Measurements from ENCODE around the gene CLMP. TPM values are rescaled to one million over a fixed set of nuclear protein-coding genes. Genes with fewer than 3 reads are reported as not detected.

The CLMP gene
- total and polyA plus RNA-seq, 2 donors (not counting 1 experiment from before 2014, with no cell fraction given), result 0.01 TPM; not detected in 1

DNA sequence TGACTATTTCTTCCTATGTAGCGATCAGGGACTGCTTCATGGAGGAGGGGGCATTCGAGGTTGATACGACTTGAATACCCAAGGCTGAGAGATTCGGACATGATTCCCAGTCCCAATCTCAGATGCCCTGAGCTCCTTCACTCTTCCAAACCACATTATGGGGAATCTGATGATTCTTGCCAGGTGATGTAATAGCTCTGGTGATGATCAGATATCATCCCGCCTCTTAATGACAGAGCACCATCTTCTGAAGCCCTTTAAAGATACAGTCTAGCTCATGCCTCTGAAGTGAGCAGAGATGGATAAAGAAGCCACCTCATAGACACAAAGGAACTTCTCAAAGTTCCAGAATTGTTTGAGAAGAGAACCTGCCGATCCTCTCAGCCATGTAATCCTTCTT lies 8.9 kb upstream of the CLMP start:
- no peak for ATAC-seq (ENCODE audit: low read depth)
- Mint-ChIP-seq H3K27ac (no peak overlapping the region), H3K4me3 (no peak overlapping the region), H3K27me3 (peaks cover 36% of the 10 kb centered on the region), H3K4me1 (no peaks in the 10 kb centered on the region), H3K9me3 (ENCODE audit: insufficient read depth) (no peaks in the 10 kb centered on the region)
- WGBS (ENCODE audit: insufficient coverage), result no CpG with 5 or more reads among the region's 6 CpGs
- ChIA-PET CTCF (interaction anchor here (1.1 kb wide), 1 partner anchor 43 kb away, joined by 4 read pairs; no protein-coding TSS in a partner anchor), POLR2A (no interaction called here)
- TF ChIP-seq CTCF (IDR thresholded peaks at IDR 0.05) (no peak), EZH2 (IDR thresholded peaks at IDR 0.05; ENCODE audit: borderline replicate concordance, insufficient read depth, low read depth, low read length, poor library complexity, severe bottlenecking) (no peak)
- intact Hi-C loops (cut with micrococcal nuclease), result no loop called here
- Histone ChIP-seq H3K9me3 (ENCODE audit: control extremely low read depth in 1 of 3, control insufficient read depth in 2 of 3, insufficient read depth in 1 of 3, low read length in 2 of 3) (no peaks in the 10 kb centered on the region), H3K27me3 (replicated peaks in 1 of 4; ENCODE audit: control extremely low read depth in 1 of 4, control insufficient read depth in 3 of 4, insufficient read depth in 4 of 4, low read length in 3 of 4) (peaks cover 0 to 3% (median 2%) of the 10 kb centered on the region in 4 experiments), H3K79me2 (ENCODE audit: control insufficient read depth, insufficient read depth, low read length) (no peaks in the 10 kb centered on the region), H4K20me1 (ENCODE audit: control insufficient read depth, insufficient read depth, low read length, poor library complexity, severe bottlenecking) (no peaks in the 10 kb centered on the region), H3K4me2 (replicated peaks; ENCODE audit: low read depth, low read length, poor library complexity, severe bottlenecking) (no peak overlapping the region), H3K36me3 (replicated peaks in 1 of 2; ENCODE audit: control extremely low read depth in 1 of 2, control insufficient read depth in 1 of 2, extremely low read depth in 1 of 2, insufficient read depth in 2 of 2, low read length in 1 of 2) (no peaks in the 10 kb centered on the region), H3K4me3 (ENCODE audit: control extremely low read depth in 1 of 5, extremely low read depth in 1 of 5, insufficient read depth in 1 of 5, low read depth in 2 of 5, low read length in 4 of 5) (no peak overlapping the region), H3K9ac (ENCODE audit: low read length) (no peak overlapping the region), H3K4me1 (ENCODE audit: control insufficient read depth in 2 of 2, insufficient read depth in 2 of 2, low read length in 2 of 2) (no peaks in the 10 kb centered on the region), H2AFZ (ENCODE audit: insufficient read depth, low read depth, low read length, poor library complexity, severe bottlenecking) (no peak overlapping the region), H3K27ac (ENCODE audit: low read length in 2 of 2) (no peak overlapping the region)
- DNase-seq, result no peak

- ChIA-PET POLR2A (no interaction called here), CTCF (interaction anchor here (1.1 kb wide), 1 partner anchor 44 kb away, joined by 4 read pairs; no protein-coding TSS in a partner anchor)
- DNase-seq, result no peak
- ATAC-seq (ENCODE audit: low read depth), result no peak
- Mint-ChIP-seq H3K27ac (no peak overlapping the region), H3K4me1 (no peaks in the 10 kb centered on the region), H3K27me3 (peaks cover 37% of the 10 kb centered on the region), H3K4me3 (no peak overlapping the region), H3K9me3 (ENCODE audit: insufficient read depth) (no peaks in the 10 kb centered on the region)
- 51% methylated on average over 2 of the region's 4 CpGs for WGBS (ENCODE audit: insufficient coverage)
- no peak for TF ChIP-seq EZH2 (IDR thresholded peaks at IDR 0.05; ENCODE audit: borderline replicate concordance, insufficient read depth, low read depth, low read length, poor library complexity, severe bottlenecking)
- TF ChIP-seq CTCF (IDR thresholded peaks at IDR 0.05), result no peak
- peaks cover 0 to 8% (median 2%) of the 10 kb centered on the region in 4 experiments for H3K27me3 ChIP-seq (replicated peaks in 1 of 4; ENCODE audit: control extremely low read depth in 1 of 4, control insufficient read depth in 3 of 4, insufficient read depth in 4 of 4, low read length in 3 of 4)
- no peaks in the 10 kb centered on the region for H4K20me1 ChIP-seq (ENCODE audit: control insufficient read depth, insufficient read depth, low read length, poor library complexity, severe bottlenecking)
- H2AFZ ChIP-seq (ENCODE audit: insufficient read depth, low read depth, low read length, poor library complexity, severe bottlenecking), result no peak overlapping the region
- intact Hi-C loops (cut with micrococcal nuclease), result no loop called here
- no peak overlapping the region for H3K9ac ChIP-seq (ENCODE audit: low read length)
- H3K27ac ChIP-seq (ENCODE audit: low read length in 2 of 2), result no peak overlapping the region
- H3K9me3 ChIP-seq (ENCODE audit: control extremely low read depth in 1 of 3, control insufficient read depth in 2 of 3, insufficient read depth in 1 of 3, low read length in 2 of 3), result no peaks in the 10 kb centered on the region
- no peaks in the 10 kb centered on the region for H3K4me1 ChIP-seq (ENCODE audit: control insufficient read depth in 2 of 2, insufficient read depth in 2 of 2, low read length in 2 of 2)
- no peak overlapping the region for H3K4me2 ChIP-seq (replicated peaks; ENCODE audit: low read depth, low read length, poor library complexity, severe bottlenecking)
- H3K36me3 ChIP-seq (replicated peaks in 1 of 2; ENCODE audit: control extremely low read depth in 1 of 2, control insufficient read depth in 1 of 2, extremely low read depth in 1 of 2, insufficient read depth in 2 of 2, low read length in 1 of 2), result no peaks in the 10 kb centered on the region
- no peak overlapping the region for H3K4me3 ChIP-seq (ENCODE audit: control extremely low read depth in 1 of 5, extremely low read depth in 1 of 5, insufficient read depth in 1 of 5, low read depth in 2 of 5, low read length in 4 of 5)
- H3K79me2 ChIP-seq (ENCODE audit: control insufficient read depth, insufficient read depth, low read length), result no peaks in the 10 kb centered on the region
Measured at GRCh38 chr11:123203471-123203870, 8.4 kb upstream of the CLMP start.

All from B cell (primary cell).